HepG2 (cell line): ENCODE data around the gene MINDY3. TPM values are rescaled to one million over a fixed set of nuclear protein-coding genes. Genes with fewer than 3 reads are reported as not detected.

ENCODE experiments used
- ATAC-seq: fragments of 200-7000 bp; cut with Tn5 transposase; 3 replicates; pipeline ENCODE4 v1.9.1; 2020; ENCODE audit warnings: mild to moderate bottlenecking, moderate library complexity
- BruUV-seq: library from RNA; stranded (reverse); fragments of 400-500 nt; replicated peaks from 2 replicates; lab custom pipeline; 2021; lab: Mats Ljungman, UMichigan
- CTCF ChIA-PET: fragments of 300-600 bp; formaldehyde crosslinking; extraction: SDS; loops from one replicate; lab custom pipeline; 2021; ENCODE audit warnings: low total read pairs, inconsistent platforms, low intra/inter-chr PET ratio; lab: Yijun Ruan, JAX
- POLR2A ChIA-PET: fragments of 350-600 bp; sonication (Branson Sonifier 250); formaldehyde crosslinking; loops from one replicate; lab custom pipeline; 2020; ENCODE audit warnings: antibody characterized with exemption, inconsistent platforms; lab: Yijun Ruan, JAX
- DNase-seq: peaks from one replicate; pipeline ENCODE4 v3.0.0-alpha.2; 2015; ENCODE audit warnings: low spot score
- FAIRE-seq: peaks from 3 replicates; lab custom pipeline; 2011; peaks lifted over from hg19 to GRCh38; lab: Jason Lieb, UNC
- H2AFZ ChIP-seq: one replicate; pipeline ENCODE4 v1.6.1; 2011; ENCODE audit warnings: low read length, inconsistent platforms
- H3K27ac ChIP-seq: fragments of 300-600 bp; 3 replicates; pipeline ENCODE4 v1.8.0; 2011; ENCODE audit warnings: mixed run types, mild to moderate bottlenecking, mixed read lengths, low read length, inconsistent platforms; ENCODE audit not compliant: insufficient read depth; ENCODE audit errors: extremely low read length
- H3K27me3 ChIP-seq, 2 experiments: fragments of 200-600 bp in 1 of 2; 2 replicates in 1 of 2; 3 replicates in 1 of 2; pipeline versions ENCODE4 v1.6.0 to v1.8.0; 2011; ENCODE audit warnings: low read length in 2 of 2, mild to moderate bottlenecking in 2 of 2, moderate library complexity in 2 of 2, inconsistent platforms in 1 of 2; ENCODE audit not compliant: insufficient read depth in 2 of 2, control insufficient read depth in 1 of 2
- H3K36me3 ChIP-seq, 2 experiments: fragments of 200-600 bp in 1 of 2; replicated peaks in 1 of 2; 2 replicates in 1 of 2; 3 replicates in 1 of 2; pipeline versions ENCODE4 v1.5.1 to v1.8.0; 2011; ENCODE audit warnings: low read length in 2 of 2, inconsistent platforms in 1 of 2; ENCODE audit not compliant: insufficient read depth in 2 of 2, control insufficient read depth in 1 of 2
- H3K4me1 ChIP-seq: 2 replicates; pipeline ENCODE4 v1.5.1; 2012; ENCODE audit warnings: low read length, inconsistent platforms; ENCODE audit not compliant: insufficient read depth
- H3K4me2 ChIP-seq: 2 replicates; pipeline ENCODE4 v1.6.0; 2011; ENCODE audit warnings: low read depth, low read length, inconsistent platforms
- H3K4me3 ChIP-seq, 3 experiments: fragments of 200-600 bp in 1 of 3; sonication (generic), shearing (Covaris generic) in 1 of 3; replicated peaks in 1 of 3; 2 replicates each; pipeline ENCODE4 v1.5.1; 2011 to 2016; ENCODE audit warnings: low read length in 3 of 3, inconsistent platforms in 2 of 3, low read depth in 2 of 3, mild to moderate bottlenecking in 2 of 3, control low read depth in 1 of 3, mixed read lengths in 1 of 3; ENCODE audit not compliant: insufficient read depth in 1 of 3
- H3K79me2 ChIP-seq: one replicate; pipeline ENCODE4 v1.6.1; 2011; ENCODE audit warnings: low read length, inconsistent platforms; ENCODE audit not compliant: insufficient read depth
- H3K9ac ChIP-seq: 2 replicates; pipeline ENCODE4 v1.6.0; 2011; ENCODE audit warnings: mild to moderate bottlenecking, low read depth, low read length, inconsistent platforms; ENCODE audit not compliant: insufficient read depth
- H3K9me3 ChIP-seq: 2 replicates; pipeline ENCODE4 v1.5.1; 2012; ENCODE audit warnings: mild to moderate bottlenecking, low read length
- H4K20me1 ChIP-seq: 2 replicates; pipeline ENCODE4 v1.6.0; 2011; ENCODE audit warnings: inconsistent platforms, mild to moderate bottlenecking, low read length, moderate library complexity; ENCODE audit not compliant: insufficient read depth
- CCAR2 ChIP-seq: fragments of 200-400 bp; formaldehyde crosslinking; optimal IDR thresholded peaks from 2 replicates; pipeline ENCODE3; 2018; ENCODE audit warnings: low read depth, mild to moderate bottlenecking, low read length, moderate library complexity
- ETV6 ChIP-seq: sonication (generic); formaldehyde crosslinking; conservative IDR thresholded peaks from 2 replicates; pipeline ENCODE4 v1.4.0; 2020; ENCODE audit warnings: missing genetic modification reagents
- HNF4G ChIP-seq, 2 experiments: sonication (generic) in 1 of 2; formaldehyde crosslinking in 1 of 2; IDR thresholded peaks; 2 replicates each; pipeline versions ENCODE4 v1.4.0 to v1.6.1; 2011 to 2020; ENCODE audit warnings: borderline replicate concordance in 2 of 2, low read depth in 2 of 2, mild to moderate bottlenecking in 2 of 2, low read length in 1 of 2, missing genetic modification reagents in 1 of 2, moderate library complexity in 1 of 2
- HOXA7 ChIP-seq: sonication (generic); formaldehyde crosslinking; IDR thresholded peaks from 2 replicates; pipeline ENCODE4 v1.8.1; 2022; ENCODE audit warnings: mild to moderate bottlenecking, missing genetic modification reagents, moderate library complexity
- KAT8 ChIP-seq: IDR thresholded peaks from 2 replicates; pipeline ENCODE4 v1.6.1; 2016; ENCODE audit warnings: missing genetic modification reagents, missing compliant biosample characterization
- KLF16 ChIP-seq, 2 experiments: sonication (generic) in 1 of 2; formaldehyde crosslinking in 1 of 2; IDR thresholded peaks; 2 replicates each; pipeline versions ENCODE4 v1.6.1 to v1.8.0; 2016 to 2023; ENCODE audit warnings: missing genetic modification reagents in 2 of 2, missing compliant biosample characterization in 1 of 2
- MAZ ChIP-seq, 2 experiments: sonication (generic) in 1 of 2; formaldehyde crosslinking in 1 of 2; IDR thresholded peaks; 2 replicates each; pipeline versions ENCODE4 v1.5.0 to v1.6.1; 2012 to 2020; ENCODE audit warnings: low read depth in 2 of 2, mild to moderate bottlenecking in 2 of 2, borderline replicate concordance in 1 of 2, improper control_type of control experiment in 1 of 2, low read length in 1 of 2, missing genetic modification reagents in 1 of 2, moderate library complexity in 1 of 2
- RBM22 ChIP-seq: fragments of 200-400 bp; formaldehyde crosslinking; optimal IDR thresholded peaks from 2 replicates; pipeline ENCODE3; 2017; ENCODE audit warnings: mild to moderate bottlenecking, low read length, moderate library complexity
- RFX5 ChIP-seq: IDR thresholded peaks from 2 replicates; pipeline ENCODE4 v1.6.1; 2011; ENCODE audit warnings: low read depth, low read length, improper control_type of control experiment
- SKI ChIP-seq: fragments of 450-650 bp; IDR thresholded peaks from one replicate; pipeline ENCODE4 v1.6.1; 2018; ENCODE audit warnings: mild to moderate bottlenecking; ENCODE audit not compliant: partially characterized antibody
- SMARCC2 ChIP-seq: fragments of 450-650 bp; IDR thresholded peaks from 2 replicates; pipeline ENCODE4 v1.6.1; 2017; ENCODE audit warnings: antibody characterized with exemption, mild to moderate bottlenecking
- SNRNP70 ChIP-seq: fragments of 200-400 bp; formaldehyde crosslinking; IDR thresholded peaks from 2 replicates; pipeline ENCODE4 v1.6.1; 2017; ENCODE audit warnings: mild to moderate bottlenecking, low read depth, low read length, moderate library complexity
- TCF12 ChIP-seq, 2 experiments: fragments of 450-650 bp in 1 of 2; sonication (generic) in 1 of 2; formaldehyde crosslinking in 1 of 2; IDR thresholded peaks; 2 replicates each; pipeline versions ENCODE4 v1.6.1 to v1.8.0; 2017 to 2022; ENCODE audit warnings: antibody characterized with exemption in 1 of 2, mild to moderate bottlenecking in 1 of 2, missing genetic modification reagents in 1 of 2, moderate library complexity in 1 of 2
- ZFP62 ChIP-seq: sonication (generic); formaldehyde crosslinking; IDR thresholded peaks from 2 replicates; pipeline ENCODE4 v1.4.0; 2020; ENCODE audit warnings: missing genetic modification reagents
- ZMYM4 ChIP-seq: sonication (generic); formaldehyde crosslinking; IDR thresholded peaks from 2 replicates; pipeline ENCODE4 v1.8.1; 2023; ENCODE audit warnings: mild to moderate bottlenecking, missing genetic modification reagents
- ZNF12 ChIP-seq: sonication (generic); formaldehyde crosslinking; IDR thresholded peaks from 2 replicates; pipeline ENCODE4 v1.5.0; 2020; ENCODE audit warnings: missing genetic modification reagents
- ZNF282 ChIP-seq: fragments of 450-650 bp; IDR thresholded peaks from 2 replicates; pipeline ENCODE4 v1.6.1; 2018; ENCODE audit not compliant: partially characterized antibody
- ZNF382 ChIP-seq: sonication (generic); formaldehyde crosslinking; IDR thresholded peaks from 2 replicates; pipeline ENCODE4 v1.5.0; 2020; ENCODE audit warnings: missing genetic modification reagents, mild to moderate bottlenecking, borderline replicate concordance
- ZNF496 ChIP-seq: sonication (generic); formaldehyde crosslinking; IDR thresholded peaks from 2 replicates; pipeline ENCODE4 v1.8.1; 2023; ENCODE audit warnings: mild to moderate bottlenecking, moderate library complexity, missing genetic modification reagents; ENCODE audit not compliant: insufficient replicate concordance
- ZNF678 ChIP-seq: sonication (generic); formaldehyde crosslinking; IDR thresholded peaks from 2 replicates; pipeline ENCODE4 v1.4.0; 2020; ENCODE audit warnings: mild to moderate bottlenecking, missing genetic modification reagents
- WGBS: methylation state at CpG from one replicate; pipeline ENCODE4 v1.1.6; 2017; ENCODE audit warnings: low lambda C conversion rate; 5-methylcytosine and 5-hydroxymethylcytosine counted together
- in situ Hi-C: cut with HindIII; loops from 2 replicates; pipeline ENCODE4 v1.10.0; 2017; ENCODE audit warnings: low pct_unique_long_range_greater_than_20kb; ENCODE audit not compliant: extremely low pct_ligation_motif_present
- intact Hi-C: fragments of 100-400 bp; cut with micrococcal nuclease; formaldehyde crosslinking; loops from one replicate; pipeline ENCODE4 v1.10.0; 2022; ENCODE audit not compliant: unreplicated experiment
- polyA plus RNA-seq, 8 experiments: library from polyadenylated mRNA; depleted of rRNA in 3 of 8; stranded (reverse) in 7 of 8; unstranded in 1 of 8; fragments of >200 nt; fragmentation: Illumina TruSeq in 4 of 8; extraction: Trizol in 4 of 8; gene quantifications; 2 replicates each; pipeline versions ENCODE4 v1.2.1 to v1.2.3, GENCODE V29; 2011 to 2016; ENCODE audit warnings: low read depth in 4 of 8, missing spikeins in 1 of 8, mixed read lengths in 1 of 8; ENCODE audit not compliant: insufficient read depth in 1 of 8
- total RNA-seq, 5 experiments: library from RNA; depleted of rRNA; stranded (reverse); fragments of >200 nt; fragmentation: Illumina TruSeq; extraction: Trizol; gene quantifications; 2 replicates each; pipeline ENCODE4 v1.2.3, GENCODE V29; 2016; ENCODE audit warnings: low read depth in 1 of 5
- TF ChIP-seq, protein P1 (sequence below): sonication (generic); formaldehyde crosslinking; IDR thresholded peaks from 2 replicates; pipeline ENCODE4 v1.5.0; 2020; ENCODE audit warnings: mild to moderate bottlenecking, missing genetic modification reagents
- TF ChIP-seq, protein P2 (sequence below): sonication (generic); formaldehyde crosslinking; IDR thresholded peaks from 2 replicates; pipeline ENCODE4 v1.8.1; 2023; ENCODE audit warnings: mild to moderate bottlenecking, missing genetic modification reagents

MINDY3 gene
- total and polyA plus RNA-seq, 2 of the 13 experiments (the other 11 are each of a cell fraction or from before 2014, with no cell fraction given) = 6.4 to 17.5 TPM

DNA sequence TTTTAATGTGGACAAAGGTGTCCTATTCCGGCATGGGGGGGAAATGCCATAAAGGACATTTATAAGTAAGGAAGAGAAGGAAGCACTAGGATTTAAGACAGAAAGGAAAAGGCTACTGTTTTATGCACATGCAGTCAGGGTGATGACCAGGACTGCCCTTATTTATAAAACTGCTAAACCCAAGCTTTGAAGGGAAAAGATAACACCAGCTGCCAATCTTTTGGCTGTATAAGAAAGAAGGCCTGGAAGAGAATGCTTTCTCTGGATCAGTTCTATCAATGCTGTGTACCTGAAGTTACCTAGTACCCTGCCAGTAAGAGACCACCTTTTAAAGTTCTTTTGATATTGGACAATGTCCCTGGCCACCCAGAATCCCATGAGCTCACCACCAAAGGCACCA, 59.2 kb downstream of the MINDY3 start (continued):
- TF ChIP-seq SNRNP70 (no peak), ZMYM4 (CRISPR knock-in tag) (no peak), ZNF12 (no peak)

DNA sequence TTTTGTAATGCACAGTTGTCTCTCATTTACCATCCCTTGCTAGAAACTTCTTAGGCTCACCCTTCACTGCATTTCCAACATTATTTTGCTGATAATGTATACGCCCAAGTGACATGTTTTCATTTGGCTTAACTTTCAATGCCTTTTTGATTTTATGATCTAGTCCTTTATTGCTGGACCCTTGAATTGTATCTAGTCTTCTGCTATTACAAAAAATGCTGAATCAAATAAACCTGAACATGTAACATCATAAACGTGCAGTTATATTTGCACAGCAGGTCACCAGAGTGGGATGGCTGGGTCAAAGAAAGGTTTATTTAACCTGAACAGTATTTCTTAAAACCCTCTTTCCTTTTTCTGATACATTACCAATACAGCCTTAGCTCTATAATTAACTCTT, 63.0 kb downstream of the MINDY3 start:
- FAIRE-seq = no peak
- Histone ChIP-seq H3K4me3 (no peak overlapping the region), H3K9me3 (no peaks in the 10 kb centered on the region), H3K79me2 (no peaks in the 10 kb centered on the region), H4K20me1 (no peaks in the 10 kb centered on the region), H3K4me2 (no peak overlapping the region), H3K36me3 (peaks cover 0 to 2% of the 10 kb centered on the region in 2 experiments; a peak in 2 of 5 replicates), H3K27ac (no peak overlapping the region), H3K4me1 (no peaks in the 10 kb centered on the region; the same call in 1 of the 2 replicates), H3K9ac (no peak overlapping the region), H2AFZ (no peak overlapping the region), H3K27me3 (no peaks in the 10 kb centered on the region)
- BruUV-seq = no TSS peak
- DNase-seq = no peak
- ATAC-seq = no peak
- intact Hi-C loops (no loop called here), in situ Hi-C loops (no loop called here)
- 92% methylated on average over 2 of the region's 2 CpGs for WGBS
- POLR2A ChIA-PET = no interaction called here
- CTCF ChIA-PET = no interaction called here
- TF ChIP-seq SMARCC2 (no peak), TCF12 (IDR thresholded peaks at IDR 0.05) (no peak), TCF12 (CRISPR knock-in tag; IDR thresholded peaks at IDR 0.05) (no peak), KLF16 (CRISPR knock-in tag; IDR thresholded peaks at IDR 0.05) (no peak), CCAR2 (no peak), ZNF496 (CRISPR knock-in tag) (no peak), HOXA7 (CRISPR knock-in tag) (no peak), KAT8 (CRISPR knock-in tag) (no peak), HNF4G (IDR thresholded peaks at IDR 0.05; ENCODE audit: borderline replicate concordance, low read depth, low read length) (no peak), HNF4G (CRISPR knock-in tag; IDR thresholded peaks at IDR 0.05; ENCODE audit: borderline replicate concordance, low read depth) (no peak), ETV6 (no peak), ZNF678 (CRISPR knock-in tag) (no peak), MAZ (IDR thresholded peaks at IDR 0.05; ENCODE audit: borderline replicate concordance, low read depth, low read length) (no peak), MAZ (CRISPR knock-in tag; IDR thresholded peaks at IDR 0.05; ENCODE audit: low read depth) (no peak), RBM22 (no peak), SKI (no peak), ZNF382 (CRISPR knock-in tag) (no peak), ZFP62 (CRISPR knock-in tag) (no peak), RFX5 (no peak), ZNF282 (no peak)
- TF ChIP-seq, protein P1, sequence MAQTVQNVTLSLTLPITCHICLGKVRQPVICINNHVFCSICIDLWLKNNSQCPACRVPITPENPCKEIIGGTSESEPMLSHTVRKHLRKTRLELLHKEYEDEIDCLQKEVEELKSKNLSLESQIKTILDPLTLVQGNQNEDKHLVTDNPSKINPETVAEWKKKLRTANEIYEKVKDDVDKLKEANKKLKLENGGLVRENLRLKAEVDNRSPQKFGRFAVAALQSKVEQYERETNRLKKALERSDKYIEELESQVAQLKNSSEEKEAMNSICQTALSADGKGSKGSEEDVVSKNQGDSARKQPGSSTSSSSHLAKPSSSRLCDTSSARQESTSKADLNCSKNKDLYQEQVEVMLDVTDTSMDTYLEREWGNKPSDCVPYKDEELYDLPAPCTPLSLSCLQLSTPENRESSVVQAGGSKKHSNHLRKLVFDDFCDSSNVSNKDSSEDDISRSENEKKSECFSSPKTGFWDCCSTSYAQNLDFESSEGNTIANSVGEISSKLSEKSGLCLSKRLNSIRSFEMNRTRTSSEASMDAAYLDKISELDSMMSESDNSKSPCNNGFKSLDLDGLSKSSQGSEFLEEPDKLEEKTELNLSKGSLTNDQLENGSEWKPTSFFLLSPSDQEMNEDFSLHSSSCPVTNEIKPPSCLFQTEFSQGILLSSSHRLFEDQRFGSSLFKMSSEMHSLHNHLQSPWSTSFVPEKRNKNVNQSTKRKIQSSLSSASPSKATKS (CRISPR knock-in tag) = no peak
- TF ChIP-seq, protein P2, sequence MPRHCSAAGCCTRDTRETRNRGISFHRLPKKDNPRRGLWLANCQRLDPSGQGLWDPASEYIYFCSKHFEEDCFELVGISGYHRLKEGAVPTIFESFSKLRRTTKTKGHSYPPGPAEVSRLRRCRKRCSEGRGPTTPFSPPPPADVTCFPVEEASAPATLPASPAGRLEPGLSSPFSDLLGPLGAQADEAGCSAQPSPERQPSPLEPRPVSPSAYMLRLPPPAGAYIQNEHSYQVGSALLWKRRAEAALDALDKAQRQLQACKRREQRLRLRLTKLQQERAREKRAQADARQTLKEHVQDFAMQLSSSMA (CRISPR knock-in tag) = no peak
- TF ChIP-seq, all 625 proteins: peak for 0
